DND-41 (cell line): Measurements from ENCODE around the gene ZNF324.

Experiments
- ATAC-seq: fragments of 200-7000 bp; cut with Tn5 transposase; 3 replicates; pipeline ENCODE4 v1.9.1; 2021; ENCODE audit warnings: low read depth; ENCODE audit not compliant: insufficient read depth
- DNase-seq: peaks from one replicate; pipeline ENCODE4 v3.0.0-alpha.2; 2020
- H2AFZ ChIP-seq: 2 replicates; pipeline ENCODE4 v1.6.0; 2012; ENCODE audit warnings: low read depth, low read length
- H3K27ac ChIP-seq: 2 replicates; pipeline ENCODE4 v1.5.1; 2012; ENCODE audit warnings: low read length, inconsistent platforms
- H3K27me3 ChIP-seq: fragments of 200-600 bp; sonication (generic); 2 replicates; pipeline ENCODE4 v1.6.0; 2012; ENCODE audit warnings: low read length, mild to moderate bottlenecking, inconsistent platforms; ENCODE audit not compliant: insufficient read depth, poor library complexity
- H3K36me3 ChIP-seq: 2 replicates; pipeline ENCODE4 v1.5.1; 2012; ENCODE audit warnings: low read length, inconsistent platforms; ENCODE audit not compliant: insufficient read depth
- H3K4me1 ChIP-seq: 2 replicates; pipeline ENCODE4 v1.5.1; 2012; ENCODE audit warnings: mild to moderate bottlenecking, low read length; ENCODE audit not compliant: insufficient read depth
- H3K4me2 ChIP-seq: 2 replicates; pipeline ENCODE4 v1.6.0; 2012; ENCODE audit warnings: mild to moderate bottlenecking, moderate library complexity, low read length, inconsistent platforms; ENCODE audit not compliant: insufficient read depth
- H3K4me3 ChIP-seq, 2 experiments: fragments of 200-600 bp in 1 of 2; shearing (Covaris generic) in 1 of 2; 2 replicates each; pipeline ENCODE4 v1.5.1; 2012 to 2016; ENCODE audit warnings: inconsistent platforms in 2 of 2, low read length in 2 of 2, mild to moderate bottlenecking in 2 of 2, low read depth in 1 of 2, moderate library complexity in 1 of 2
- H3K79me2 ChIP-seq: 2 replicates; pipeline ENCODE4 v1.6.0; 2012; ENCODE audit warnings: low read length, inconsistent platforms; ENCODE audit not compliant: insufficient read depth
- H3K9ac ChIP-seq: 2 replicates; pipeline ENCODE4 v1.6.0; 2012; ENCODE audit warnings: low read depth, mild to moderate bottlenecking, inconsistent platforms, low read length, moderate library complexity
- H3K9me3 ChIP-seq: 2 replicates; pipeline ENCODE4 v1.5.1; 2012; ENCODE audit warnings: low read length, moderate library complexity, mild to moderate bottlenecking, inconsistent platforms; ENCODE audit not compliant: insufficient read depth, severe bottlenecking
- H4K20me1 ChIP-seq: 2 replicates; pipeline ENCODE4 v1.6.0; 2012; ENCODE audit warnings: low read length; ENCODE audit not compliant: insufficient read depth
- CTCF ChIP-seq: IDR thresholded peaks from 2 replicates; pipeline ENCODE4 v1.5.1; 2012; ENCODE audit warnings: borderline replicate concordance, low read length, moderate library complexity, mild to moderate bottlenecking; ENCODE audit not compliant: poor library complexity, severe bottlenecking; ENCODE audit errors: extremely low read depth
- EZH2 ChIP-seq: IDR thresholded peaks from 3 replicates; pipeline ENCODE4 v1.6.1; 2012; ENCODE audit warnings: borderline replicate concordance, low read depth, mild to moderate bottlenecking, moderate library complexity, low read length, inconsistent platforms; ENCODE audit not compliant: severe bottlenecking

ZNF324 gene

DNA sequence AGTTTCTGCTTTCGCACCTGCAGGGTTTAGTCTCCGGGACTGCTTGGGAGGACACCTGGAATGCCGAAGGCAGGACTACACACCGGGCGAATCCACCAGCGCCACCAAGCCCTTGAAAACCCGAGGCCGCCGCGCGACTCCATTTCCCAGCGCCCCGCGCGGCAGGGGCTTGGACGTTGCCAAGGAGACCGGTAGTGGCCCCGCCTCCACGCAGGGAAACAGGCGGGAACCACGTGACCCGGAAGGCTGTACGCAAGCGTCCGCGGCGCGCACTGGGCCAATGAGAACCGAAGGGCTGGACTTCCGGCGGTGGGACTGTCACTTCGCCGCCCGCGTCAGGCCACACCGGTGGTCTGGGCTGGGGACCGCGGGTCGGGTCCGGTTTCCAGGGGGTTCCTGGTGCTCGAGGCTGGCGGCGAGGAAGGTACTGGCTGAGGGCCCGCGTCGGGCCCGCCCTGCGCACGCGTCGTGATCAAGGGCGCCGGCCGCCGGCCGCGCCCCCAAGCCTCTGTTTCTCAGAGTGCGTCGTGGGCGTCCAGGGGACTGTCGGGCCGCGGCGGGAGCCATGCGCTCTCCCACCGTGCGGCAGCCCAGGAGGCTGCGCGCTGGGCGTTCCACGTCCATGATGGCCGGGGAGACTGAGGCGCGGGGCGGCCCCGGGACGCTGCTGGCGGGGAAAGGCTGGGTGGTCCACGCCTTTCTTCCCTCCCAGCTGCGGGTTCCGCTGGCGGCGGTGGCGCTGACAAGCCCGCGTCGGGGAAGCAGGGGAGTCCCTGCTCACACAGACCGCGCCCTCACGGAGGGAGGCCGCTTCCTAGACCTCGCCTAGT lies at the start of gene ZNF324:
Gene ZNF324, plus strand, starts transcription at position 321 of the 830 bp plus-strand sequence. CDS start 2,106 bp downstream, outside the sequence.
- Histone ChIP-seq H2AFZ (peak within 1 kb of the TSS; percentile 86), H3K27ac (peak within 1 kb of the TSS; percentile 62), H3K9me3 (no peaks in the 10 kb centered on the region), H3K36me3 (peaks cover 26% of the 10 kb centered on the region), H3K4me2 (peak within 1 kb of the TSS; percentile 88), H3K4me1 (peaks cover 28% of the 10 kb centered on the region), H4K20me1 (peaks cover 22% of the 10 kb centered on the region), H3K27me3 (no peaks in the 10 kb centered on the region), H3K79me2 (peaks cover 26% of the 10 kb centered on the region), H3K9ac (peak within 1 kb of the TSS; percentile 71), H3K4me3 (peak within 1 kb of the TSS; percentile 71 to 96)
- ATAC-seq (peak; percentile 92), DNase-seq (peak; percentile 97)
- TF ChIP-seq CTCF (peak; percentile 25), EZH2 (no peak)

DNA sequence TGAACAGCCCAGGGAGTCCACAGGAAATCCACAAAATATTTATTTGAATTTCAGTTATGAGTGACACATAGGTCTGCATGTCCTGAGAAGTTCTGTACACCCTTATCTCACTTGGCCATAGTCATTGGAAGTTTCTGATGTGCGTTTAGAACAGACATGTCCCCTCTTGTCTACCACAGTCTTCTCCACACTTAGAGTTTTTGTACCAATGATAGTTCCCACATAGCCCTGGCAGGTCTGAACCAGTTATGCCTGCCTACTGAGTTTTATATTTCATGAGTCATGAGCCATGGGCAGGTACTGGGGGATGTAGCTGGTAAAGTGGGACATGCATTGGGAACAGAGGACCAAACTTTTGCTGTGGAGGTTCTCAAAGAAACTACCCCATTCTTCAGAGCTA lies 38.3 kb upstream of the ZNF324 start:
- H3K4me1 ChIP-seq: no peaks in the 10 kb centered on the region
- DNase-seq (no peak), ATAC-seq (no peak)
- no peaks in the 10 kb centered on the region for H3K36me3 ChIP-seq
- H3K27me3 ChIP-seq: no peaks in the 10 kb centered on the region
- H3K27ac ChIP-seq: no peak overlapping the region
- H3K4me2 ChIP-seq: no peak overlapping the region
- H3K4me3 ChIP-seq: no peak overlapping the region
- TF ChIP-seq CTCF (no peak), EZH2 (no peak)
- H2AFZ ChIP-seq: no peak overlapping the region
- no peaks in the 10 kb centered on the region for H4K20me1 ChIP-seq
- no peak overlapping the region for H3K9ac ChIP-seq
- no peaks in the 10 kb centered on the region for H3K79me2 ChIP-seq
- H3K9me3 ChIP-seq: no peaks in the 10 kb centered on the region

- Histone ChIP-seq H3K27ac (no peak overlapping the region), H3K36me3 (no peaks in the 10 kb centered on the region), H3K9ac (no peak overlapping the region), H4K20me1 (no peaks in the 10 kb centered on the region), H3K4me2 (no peak overlapping the region), H2AFZ (no peak overlapping the region), H3K4me1 (no peaks in the 10 kb centered on the region), H3K4me3 (no peak overlapping the region), H3K79me2 (no peaks in the 10 kb centered on the region), H3K27me3 (no peaks in the 10 kb centered on the region), H3K9me3 (no peaks in the 10 kb centered on the region)
- DNase-seq (no peak), ATAC-seq (no peak)
- TF ChIP-seq EZH2 (no peak), CTCF (no peak)
Observed at GRCh38 chr19:58429745-58430144, 37.1 kb upstream of the ZNF324 start.
